Ishikawa (cell line): ENCODE data around the gene ASB4.

Source experiments
- CEBPB ChIP-seq: IDR thresholded peaks from 2 replicates; pipeline ENCODE4 v1.6.1; 2012
- CREB1 ChIP-seq: IDR thresholded peaks from 2 replicates; pipeline ENCODE4 v1.6.1; 2012; ENCODE audit warnings: low read depth
- EGR1 ChIP-seq: IDR thresholded peaks from 2 replicates; pipeline ENCODE4 v1.6.1; 2012
- EP300 ChIP-seq: IDR thresholded peaks from 2 replicates; pipeline ENCODE4 v1.6.1; 2012; ENCODE audit warnings: borderline replicate concordance
- FOXM1 ChIP-seq: IDR thresholded peaks from 2 replicates; pipeline ENCODE4 v1.6.1; 2012; ENCODE audit warnings: low read depth, borderline replicate concordance
- MAX ChIP-seq: IDR thresholded peaks from 2 replicates; pipeline ENCODE4 v1.6.1; 2012
- NFIC ChIP-seq: IDR thresholded peaks from 2 replicates; pipeline ENCODE4 v1.6.1; 2012
- RAD21 ChIP-seq: IDR thresholded peaks from 2 replicates; pipeline ENCODE4 v1.6.1; 2012; ENCODE audit warnings: low read depth
- REST ChIP-seq: IDR thresholded peaks from 2 replicates; pipeline ENCODE4 v1.6.1; 2012; ENCODE audit warnings: low read depth, mild to moderate bottlenecking
- TAF1 ChIP-seq: IDR thresholded peaks from 2 replicates; pipeline ENCODE4 v1.6.1; 2012; ENCODE audit warnings: low read depth, mild to moderate bottlenecking
- TCF12 ChIP-seq: IDR thresholded peaks from 2 replicates; pipeline ENCODE4 v1.6.1; 2012; ENCODE audit warnings: low read depth
- TEAD4 ChIP-seq: IDR thresholded peaks from 2 replicates; pipeline ENCODE4 v1.6.1; 2012
- USF1 ChIP-seq: IDR thresholded peaks from 2 replicates; pipeline ENCODE4 v1.6.1; 2012
- YY1 ChIP-seq: IDR thresholded peaks from 2 replicates; pipeline ENCODE4 v1.6.1; 2012; ENCODE audit warnings: low read depth
- ZBTB7A ChIP-seq: IDR thresholded peaks from 2 replicates; pipeline ENCODE4 v1.6.1; 2012; ENCODE audit warnings: low read depth

The ASB4 gene

GRCh38 chr7:95485391-95486123, at the start of gene ASB4:
Gene ASB4 (plus strand): TSS chr7:95485943. CDS start chr7:95485972, 29 bp downstream.
- no peak for TF ChIP-seq NFIC
- no peak for TF ChIP-seq EGR1
- no peak for TF ChIP-seq REST
- no peak for TF ChIP-seq USF1
- TF ChIP-seq MAX = no peak
- no peak for TF ChIP-seq TAF1
- no peak for TF ChIP-seq EP300
- TF ChIP-seq RAD21 = no peak
- TF ChIP-seq YY1 = no peak
- no peak for TF ChIP-seq TEAD4

DNA sequence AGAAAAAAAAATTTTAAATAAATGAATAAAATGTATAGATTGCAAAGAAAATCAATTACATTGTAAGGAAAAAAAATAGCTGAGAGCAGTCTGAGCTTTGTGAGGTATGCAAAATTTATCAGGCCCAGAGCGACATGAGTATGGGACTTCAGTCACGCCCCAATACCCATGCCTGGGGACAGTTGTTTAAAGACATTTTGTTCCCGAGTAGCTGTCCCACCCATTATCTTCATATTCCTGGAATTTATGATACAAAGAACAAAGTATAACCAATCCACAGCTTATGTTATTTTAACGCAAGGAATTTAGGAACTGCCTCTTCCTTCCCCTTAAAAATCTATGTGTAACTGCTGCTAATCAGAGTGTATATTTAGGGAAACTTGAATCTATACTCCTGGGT, 49.3 kb upstream of the ASB4 start:
- no peak for TF ChIP-seq ZBTB7A
- no peak for TF ChIP-seq EGR1
- TF ChIP-seq TAF1 = no peak
- TF ChIP-seq USF1 = no peak
- TF ChIP-seq YY1 = no peak
- no peak for TF ChIP-seq CEBPB
- TF ChIP-seq FOXM1 = no peak
- TF ChIP-seq NFIC = no peak
- no peak for TF ChIP-seq RAD21
- TF ChIP-seq REST = no peak
- no peak for TF ChIP-seq CREB1
- TF ChIP-seq TEAD4 = no peak
- no peak for TF ChIP-seq MAX
- no peak for TF ChIP-seq TCF12
- no peak for TF ChIP-seq EP300

DNA sequence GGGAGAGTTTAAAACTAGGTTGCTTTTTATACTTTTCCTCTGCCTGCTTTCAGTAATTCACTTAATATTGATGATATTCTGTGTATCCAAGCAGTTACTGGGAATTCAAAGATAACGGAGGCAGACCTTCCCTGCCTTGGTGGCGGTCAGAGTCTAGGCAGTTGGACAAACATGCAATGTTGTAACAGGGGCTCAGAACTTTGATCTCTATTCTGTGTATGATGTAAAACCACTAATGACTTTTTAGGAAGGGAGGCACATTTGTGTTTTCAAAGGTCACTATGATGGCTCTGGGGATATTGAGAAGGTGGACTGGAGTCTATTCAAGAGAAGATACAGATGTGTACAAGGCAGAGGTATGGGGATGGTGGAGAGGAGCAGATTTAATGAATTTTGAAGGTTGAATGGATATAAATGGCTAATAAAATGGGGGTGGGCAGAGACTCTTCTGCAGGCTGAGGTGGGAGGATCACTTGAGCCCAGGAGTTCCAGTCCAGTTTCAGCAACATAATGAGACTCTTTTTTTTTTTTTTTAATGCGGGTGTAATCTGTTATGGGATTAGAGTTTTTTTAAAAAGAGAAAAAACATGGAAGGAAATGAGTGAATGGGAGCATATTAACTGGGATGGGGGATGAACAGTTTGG, 45.2 kb upstream of the ASB4 start:
- no peak for TF ChIP-seq NFIC
- no peak for TF ChIP-seq MAX
- TF ChIP-seq ZBTB7A = no peak
- no peak for TF ChIP-seq FOXM1
- no peak for TF ChIP-seq EP300
- TF ChIP-seq CREB1 = no peak
- no peak for TF ChIP-seq EGR1
- no peak for TF ChIP-seq TEAD4
- TF ChIP-seq CEBPB = no peak
- TF ChIP-seq REST = no peak
- TF ChIP-seq YY1 = no peak
- no peak for TF ChIP-seq TCF12
- no peak for TF ChIP-seq USF1
